ENCODE measurements around the gene MON2.

Gene MON2

DNA sequence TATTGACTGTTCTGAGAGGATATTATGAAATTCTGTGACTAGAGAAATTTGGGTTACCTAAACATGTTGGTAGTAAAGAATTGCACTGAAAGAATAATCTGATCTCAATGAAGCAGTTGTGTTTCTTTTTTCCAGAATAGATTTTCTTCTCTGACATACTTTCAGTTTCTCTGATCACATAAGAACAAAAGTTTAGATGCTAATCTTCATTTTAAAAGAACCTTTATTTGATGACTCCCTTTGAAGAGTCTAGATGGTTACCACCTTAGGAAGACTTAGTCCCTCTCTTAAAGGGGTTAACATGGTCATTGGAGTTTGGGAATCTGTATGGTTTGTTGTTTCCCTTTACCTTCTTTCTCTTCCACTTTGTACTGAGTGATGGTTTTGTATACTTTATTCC lies 58.6 kb downstream of the MON2 start:
- no peak for TF ChIP-seq TAF1 (IDR thresholded peaks at IDR 0.05; ENCODE audit: borderline replicate concordance, insufficient read depth, low read length)
- no peak for TF ChIP-seq SIN3A (IDR thresholded peaks at IDR 0.05; ENCODE audit: borderline replicate concordance, insufficient read depth, low read length)
- TF ChIP-seq, protein P1, sequence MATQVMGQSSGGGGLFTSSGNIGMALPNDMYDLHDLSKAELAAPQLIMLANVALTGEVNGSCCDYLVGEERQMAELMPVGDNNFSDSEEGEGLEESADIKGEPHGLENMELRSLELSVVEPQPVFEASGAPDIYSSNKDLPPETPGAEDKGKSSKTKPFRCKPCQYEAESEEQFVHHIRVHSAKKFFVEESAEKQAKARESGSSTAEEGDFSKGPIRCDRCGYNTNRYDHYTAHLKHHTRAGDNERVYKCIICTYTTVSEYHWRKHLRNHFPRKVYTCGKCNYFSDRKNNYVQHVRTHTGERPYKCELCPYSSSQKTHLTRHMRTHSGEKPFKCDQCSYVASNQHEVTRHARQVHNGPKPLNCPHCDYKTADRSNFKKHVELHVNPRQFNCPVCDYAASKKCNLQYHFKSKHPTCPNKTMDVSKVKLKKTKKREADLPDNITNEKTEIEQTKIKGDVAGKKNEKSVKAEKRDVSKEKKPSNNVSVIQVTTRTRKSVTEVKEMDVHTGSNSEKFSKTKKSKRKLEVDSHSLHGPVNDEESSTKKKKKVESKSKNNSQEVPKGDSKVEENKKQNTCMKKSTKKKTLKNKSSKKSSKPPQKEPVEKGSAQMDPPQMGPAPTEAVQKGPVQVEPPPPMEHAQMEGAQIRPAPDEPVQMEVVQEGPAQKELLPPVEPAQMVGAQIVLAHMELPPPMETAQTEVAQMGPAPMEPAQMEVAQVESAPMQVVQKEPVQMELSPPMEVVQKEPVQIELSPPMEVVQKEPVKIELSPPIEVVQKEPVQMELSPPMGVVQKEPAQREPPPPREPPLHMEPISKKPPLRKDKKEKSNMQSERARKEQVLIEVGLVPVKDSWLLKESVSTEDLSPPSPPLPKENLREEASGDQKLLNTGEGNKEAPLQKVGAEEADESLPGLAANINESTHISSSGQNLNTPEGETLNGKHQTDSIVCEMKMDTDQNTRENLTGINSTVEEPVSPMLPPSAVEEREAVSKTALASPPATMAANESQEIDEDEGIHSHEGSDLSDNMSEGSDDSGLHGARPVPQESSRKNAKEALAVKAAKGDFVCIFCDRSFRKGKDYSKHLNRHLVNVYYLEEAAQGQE (IDR thresholded peaks at IDR 0.05; ENCODE audit: insufficient read depth in 1 of 2, low read depth in 2 of 2, low read length in 2 of 2) = no peak
- TF ChIP-seq POLR2AphosphoS5 (IDR thresholded peaks at IDR 0.05; ENCODE audit: low read depth, low read length) = no peak

DNA sequence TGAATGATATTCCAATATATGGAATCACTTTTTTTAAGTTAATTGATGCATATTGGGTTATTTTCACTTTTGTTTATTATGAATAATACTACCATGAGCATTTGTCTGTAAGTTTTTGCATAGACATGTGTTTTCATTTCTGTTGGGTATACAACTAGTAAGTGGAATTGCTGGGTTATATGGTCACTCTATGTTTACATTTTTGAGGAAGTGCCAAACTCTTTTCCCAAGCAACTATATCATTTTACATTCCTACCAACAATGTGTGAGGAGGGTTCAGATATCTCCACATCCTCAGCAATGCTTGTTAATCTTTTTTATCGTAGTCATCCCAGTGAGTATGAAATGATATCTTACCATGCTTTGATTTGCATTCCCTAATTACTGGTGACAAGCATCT lies 64.0 kb downstream of the MON2 start:
- TF ChIP-seq TAF1 (IDR thresholded peaks at IDR 0.05; ENCODE audit: borderline replicate concordance, insufficient read depth, low read length) (no peak), POLR2AphosphoS5 (IDR thresholded peaks at IDR 0.05; ENCODE audit: low read depth, low read length) (no peak), FOXP2 (optimal IDR thresholded peaks at IDR 0.05; ENCODE audit: borderline replicate concordance, extremely low read depth, extremely low read length, insufficient read depth) (no peak), SIN3A (IDR thresholded peaks at IDR 0.05; ENCODE audit: borderline replicate concordance, insufficient read depth, low read length) (no peak)
- TF ChIP-seq, protein P1 (IDR thresholded peaks at IDR 0.05; ENCODE audit: insufficient read depth in 1 of 2, low read depth in 2 of 2, low read length in 2 of 2) = no peak

DNA sequence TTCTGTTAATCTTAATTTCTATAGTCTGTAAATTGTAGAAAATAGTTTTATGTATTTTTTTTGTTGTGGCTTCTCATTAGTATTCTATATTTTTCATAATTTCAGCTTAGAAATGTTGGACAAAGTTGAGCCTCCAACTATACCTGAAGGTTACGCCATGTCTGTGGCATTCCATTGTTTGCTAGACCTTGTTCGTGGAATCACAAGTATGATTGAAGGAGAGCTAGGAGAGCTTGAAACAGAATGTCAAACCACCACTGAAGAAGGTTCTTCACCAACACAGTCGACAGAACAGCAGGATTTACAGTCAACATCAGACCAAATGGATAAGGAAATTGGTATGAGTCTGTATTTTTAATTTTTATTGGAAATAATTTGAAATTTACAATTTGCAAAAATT lies 65.7 kb downstream of the MON2 start:
- TF ChIP-seq FOXP2 (optimal IDR thresholded peaks at IDR 0.05; ENCODE audit: borderline replicate concordance, extremely low read depth, extremely low read length, insufficient read depth) = no peak
- TF ChIP-seq, protein P1 (IDR thresholded peaks at IDR 0.05; ENCODE audit: insufficient read depth in 1 of 2, low read depth in 2 of 2, low read length in 2 of 2) = no peak
- TF ChIP-seq SIN3A (IDR thresholded peaks at IDR 0.05; ENCODE audit: borderline replicate concordance, insufficient read depth, low read length) = no peak
- no peak for TF ChIP-seq POLR2AphosphoS5 (IDR thresholded peaks at IDR 0.05; ENCODE audit: low read depth, low read length)
- no peak for TF ChIP-seq TAF1 (IDR thresholded peaks at IDR 0.05; ENCODE audit: borderline replicate concordance, insufficient read depth, low read length)

DNA sequence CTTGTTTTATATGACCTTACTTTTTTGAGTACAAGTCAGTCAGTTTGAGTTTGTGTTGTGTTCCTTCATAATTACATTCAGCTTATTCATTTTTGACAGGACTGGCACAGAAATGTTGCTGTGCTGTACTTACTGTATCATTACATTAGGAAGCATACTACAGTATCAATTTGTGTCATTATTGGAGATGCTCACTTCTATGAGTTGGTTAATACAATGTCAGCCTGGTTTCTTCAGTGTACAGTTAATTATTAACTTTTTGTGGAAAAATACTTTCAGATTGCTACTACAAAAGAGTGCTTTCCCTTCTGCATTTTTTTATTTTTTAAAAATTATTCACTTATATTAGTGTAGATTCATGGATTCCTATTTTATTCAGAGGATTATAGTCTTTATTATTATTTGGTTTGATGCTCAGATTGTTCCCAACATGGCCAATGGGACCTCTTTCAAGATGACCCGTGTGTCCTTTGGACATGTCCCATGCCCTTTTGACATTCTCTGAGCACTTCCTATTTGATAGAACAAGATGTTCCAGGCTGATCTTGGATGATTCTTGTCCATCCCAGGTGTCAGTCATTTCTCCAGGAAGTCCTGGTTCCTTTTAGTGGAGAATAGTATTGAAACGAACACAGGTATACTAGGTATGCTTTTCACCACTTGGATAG lies 66.6 kb downstream of the MON2 start:
- TF ChIP-seq, protein P1 (IDR thresholded peaks at IDR 0.05; ENCODE audit: insufficient read depth in 1 of 2, low read depth in 2 of 2, low read length in 2 of 2) = no peak
- TF ChIP-seq SIN3A (IDR thresholded peaks at IDR 0.05; ENCODE audit: borderline replicate concordance, insufficient read depth, low read length) = no peak

DNA sequence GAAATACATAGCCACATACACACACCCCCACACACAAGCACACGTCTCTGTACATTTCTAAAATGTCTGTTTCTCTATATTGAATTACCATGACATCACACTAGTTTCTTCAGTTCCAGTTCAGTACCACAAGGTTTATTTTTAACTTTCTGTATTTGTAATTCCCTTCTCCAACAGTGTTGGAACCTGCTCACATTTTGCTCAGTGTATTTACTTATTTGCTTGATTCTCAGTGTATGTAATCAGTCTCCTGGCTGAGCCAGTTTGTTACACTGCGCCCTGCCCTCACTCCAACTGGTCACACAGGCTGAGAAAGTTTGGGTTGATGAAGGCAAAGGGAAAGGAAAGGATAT lies 67.1 kb downstream of the MON2 start:
- TF ChIP-seq TAF1 (IDR thresholded peaks at IDR 0.05; ENCODE audit: borderline replicate concordance, insufficient read depth, low read length) = no peak
- TF ChIP-seq, protein P1 (IDR thresholded peaks at IDR 0.05; ENCODE audit: insufficient read depth in 1 of 2, low read depth in 2 of 2, low read length in 2 of 2) = no peak
- no peak for TF ChIP-seq FOXP2 (optimal IDR thresholded peaks at IDR 0.05; ENCODE audit: borderline replicate concordance, extremely low read depth, extremely low read length, insufficient read depth)
- TF ChIP-seq POLR2AphosphoS5 (IDR thresholded peaks at IDR 0.05; ENCODE audit: low read depth, low read length) = no peak
- TF ChIP-seq SIN3A (IDR thresholded peaks at IDR 0.05; ENCODE audit: borderline replicate concordance, insufficient read depth, low read length) = no peak

Data from PFSK-1 (cell line).